Activated CD4-positive, alpha-beta T cell treated with anti-CD3 and anti-CD28 coated beads, Interleukin-2, amount 10 ng/mL, durations not matched to agents 24 days and 14 days (primary cell): ENCODE results near the gene SSTR1. TPM values are rescaled to one million over a fixed set of nuclear protein-coding genes. Genes with fewer than 3 reads are reported as not detected.

ENCODE experiments used
- DNase-seq: peaks from one replicate; pipeline ENCODE4 v3.0.0; 2022
- H3K27ac Mint-ChIP-seq: one replicate; pipeline ENCODE4 v1.8.0; 2022; ENCODE audit warnings: mild to moderate bottlenecking, mixed read lengths
- H3K27me3 Mint-ChIP-seq: one replicate; pipeline ENCODE4 v1.8.0; 2022; ENCODE audit warnings: mixed read lengths
- H3K36me3 Mint-ChIP-seq: one replicate; pipeline ENCODE4 v1.8.0; 2022; ENCODE audit warnings: low read depth, mild to moderate bottlenecking, mixed read lengths
- H3K4me1 Mint-ChIP-seq: one replicate; pipeline ENCODE4 v1.8.0; 2021; ENCODE audit warnings: mixed read lengths
- H3K4me3 Mint-ChIP-seq: one replicate; pipeline ENCODE4 v1.8.0; 2022; ENCODE audit warnings: mild to moderate bottlenecking, moderate library complexity, mixed read lengths
- H3K9me3 Mint-ChIP-seq: one replicate; pipeline ENCODE4 v1.8.0; 2021; ENCODE audit warnings: mixed read lengths
- intact Hi-C: fragments of 100-400 bp; cut with micrococcal nuclease; formaldehyde crosslinking; loops from one replicate; pipeline ENCODE4 v1.15.1; 2023
- total RNA-seq: library from RNA; stranded (reverse); gene quantifications from 2 replicates; pipeline ENCODE4 v1.2.3, GENCODE V29; 2022

SSTR1 gene
- total RNA-seq, 1 donor from 2014 or later = not detected

DNA sequence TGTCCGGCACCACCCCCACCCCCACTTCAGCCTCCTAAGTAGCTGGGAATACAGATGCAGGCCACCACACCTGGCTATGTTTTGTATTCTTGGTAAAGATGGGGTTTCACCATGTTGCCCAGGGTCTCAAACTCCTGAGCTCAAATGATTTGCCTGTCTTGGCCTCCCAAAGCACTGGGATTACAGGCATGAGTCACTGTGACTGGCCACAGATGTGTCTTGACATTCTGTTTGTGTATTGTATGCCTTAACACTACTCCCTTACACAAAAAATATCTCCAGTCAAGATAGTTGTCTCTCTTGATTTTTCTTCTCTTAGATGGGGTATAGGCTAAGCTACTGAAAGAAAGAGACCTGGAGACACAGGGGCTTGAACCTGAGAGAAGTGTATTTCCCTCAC, 30.6 kb downstream of the SSTR1 start:
- DNase-seq = no peak
- H3K4me3 Mint-ChIP-seq = no peak overlapping the region
- no peaks in the 10 kb centered on the region for H3K36me3 Mint-ChIP-seq
- H3K27me3 Mint-ChIP-seq = peaks cover 1% of the 10 kb centered on the region
- no peaks in the 10 kb centered on the region for H3K4me1 Mint-ChIP-seq
- intact Hi-C loops = no loop called here
- H3K9me3 Mint-ChIP-seq = no peaks in the 10 kb centered on the region
- H3K27ac Mint-ChIP-seq = no peak overlapping the region

DNA sequence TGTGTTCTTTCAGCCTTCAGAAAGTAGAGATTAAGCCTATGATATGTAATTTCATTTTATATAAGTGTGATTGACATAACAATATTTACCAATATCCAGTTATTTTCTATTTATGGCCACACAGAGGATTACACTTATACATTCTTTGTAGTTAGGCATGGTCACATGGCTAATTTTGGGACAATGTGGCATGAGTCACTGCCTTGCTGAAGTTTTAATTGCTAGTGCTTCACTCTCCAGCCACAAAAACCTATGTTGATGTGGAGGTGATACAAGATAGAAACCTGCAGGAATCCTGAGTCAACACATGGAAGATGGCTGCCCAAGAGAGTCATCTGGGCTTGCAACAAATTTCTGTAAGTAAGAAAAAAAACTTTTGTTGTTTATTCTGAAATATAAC, 31.2 kb downstream of the SSTR1 start:
- Mint-ChIP-seq H3K27me3 (peaks cover 1% of the 10 kb centered on the region), H3K4me1 (no peaks in the 10 kb centered on the region), H3K27ac (no peak overlapping the region), H3K4me3 (no peak overlapping the region), H3K36me3 (no peaks in the 10 kb centered on the region), H3K9me3 (no peaks in the 10 kb centered on the region)
- no peak for DNase-seq
- intact Hi-C loops = no loop called here

DNA sequence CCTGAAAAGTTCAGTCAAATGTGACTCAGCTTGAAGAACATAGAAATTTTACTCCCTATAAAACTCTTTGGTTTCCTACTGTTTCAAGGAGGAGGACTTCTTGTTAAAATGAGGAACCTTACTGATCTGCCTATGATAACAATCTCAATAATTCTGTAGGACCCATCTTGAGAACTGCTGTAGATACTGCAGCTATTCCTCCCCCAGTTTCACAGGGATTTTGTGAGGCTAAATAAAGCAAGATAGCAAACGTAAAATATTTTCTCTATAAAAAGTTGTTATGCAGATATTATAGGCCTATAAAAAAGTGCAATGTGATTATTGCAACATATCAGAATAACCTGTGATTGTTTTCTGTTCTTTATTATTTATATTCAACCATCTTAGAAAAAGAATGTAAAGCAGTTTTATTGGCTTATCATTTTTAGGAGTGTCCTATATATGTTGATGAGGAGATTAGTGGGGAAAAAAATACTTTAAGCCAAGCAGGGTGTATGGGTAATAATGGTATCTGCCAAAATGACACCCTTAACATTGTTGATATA, 36.1 kb downstream of the SSTR1 start:
- H3K9me3 Mint-ChIP-seq = no peaks in the 10 kb centered on the region
- no peaks in the 10 kb centered on the region for H3K36me3 Mint-ChIP-seq
- no peak for DNase-seq
- H3K4me1 Mint-ChIP-seq = no peaks in the 10 kb centered on the region
- H3K4me3 Mint-ChIP-seq = no peak overlapping the region
- no peak overlapping the region for H3K27ac Mint-ChIP-seq
- peaks cover 1% of the 10 kb centered on the region for H3K27me3 Mint-ChIP-seq
- intact Hi-C loops = no loop called here

DNA sequence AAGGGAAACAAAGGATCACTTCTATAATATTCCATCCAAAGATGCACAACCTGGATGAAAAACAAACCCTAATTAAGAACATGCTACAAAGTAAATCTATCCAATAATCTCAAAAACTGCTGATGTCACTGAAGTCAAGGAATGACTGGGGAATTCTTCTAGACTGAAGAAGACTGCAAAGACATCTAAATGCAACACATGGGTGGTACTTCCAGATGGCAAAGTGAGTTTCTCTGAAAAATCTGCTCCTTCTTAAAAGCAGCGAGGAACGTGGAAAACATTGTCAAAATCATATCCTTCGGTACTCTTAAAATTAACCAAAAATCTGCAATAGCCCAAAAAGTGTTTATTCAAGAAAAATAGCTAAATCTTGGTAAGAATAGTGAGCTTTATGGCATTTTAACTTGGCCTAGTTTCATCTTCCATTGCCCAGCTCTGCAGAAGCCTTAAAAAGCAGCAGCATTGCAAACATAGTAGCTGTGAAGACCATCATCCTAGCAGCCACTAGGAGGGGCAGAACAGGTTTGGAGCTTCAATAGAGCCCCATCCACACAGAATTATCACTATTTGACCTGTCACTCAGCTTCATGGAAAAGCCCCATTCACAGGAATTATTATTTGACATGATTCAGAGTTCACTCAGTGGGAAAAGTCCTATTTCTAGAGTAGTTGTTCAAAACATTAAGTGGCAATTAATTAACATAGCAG, 40.8 kb downstream of the SSTR1 start:
- Mint-ChIP-seq H3K4me1 (no peaks in the 10 kb centered on the region), H3K27me3 (peaks cover 9% of the 10 kb centered on the region), H3K4me3 (no peak overlapping the region), H3K27ac (no peak overlapping the region), H3K36me3 (no peaks in the 10 kb centered on the region), H3K9me3 (no peaks in the 10 kb centered on the region)
- DNase-seq = no peak
- intact Hi-C loops = no loop called here

DNA sequence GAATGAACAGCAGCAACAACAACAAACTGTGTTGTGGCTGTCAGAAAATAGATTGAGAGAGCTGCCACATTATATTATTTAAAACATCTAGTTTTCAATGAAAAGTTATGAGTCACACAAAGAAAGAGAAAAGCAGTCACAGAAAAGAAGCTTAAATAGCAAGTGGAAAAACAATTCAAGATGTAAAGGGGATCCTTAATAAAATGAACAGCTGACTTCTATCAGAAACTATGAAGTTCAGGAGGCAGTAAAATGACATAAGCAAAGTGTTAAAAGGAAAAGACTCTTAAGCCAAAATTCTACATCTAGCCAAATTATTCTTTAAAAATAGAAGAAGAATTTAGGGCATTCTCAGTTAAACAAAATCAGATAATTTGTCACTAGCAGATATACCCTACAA, 42.6 kb downstream of the SSTR1 start:
- H3K4me1 Mint-ChIP-seq = no peaks in the 10 kb centered on the region
- H3K36me3 Mint-ChIP-seq = no peaks in the 10 kb centered on the region
- intact Hi-C loops = no loop called here
- DNase-seq = no peak
- no peak overlapping the region for H3K27ac Mint-ChIP-seq
- peaks cover 2% of the 10 kb centered on the region for H3K9me3 Mint-ChIP-seq
- H3K27me3 Mint-ChIP-seq = peaks cover 19% of the 10 kb centered on the region
- no peak overlapping the region for H3K4me3 Mint-ChIP-seq

DNA sequence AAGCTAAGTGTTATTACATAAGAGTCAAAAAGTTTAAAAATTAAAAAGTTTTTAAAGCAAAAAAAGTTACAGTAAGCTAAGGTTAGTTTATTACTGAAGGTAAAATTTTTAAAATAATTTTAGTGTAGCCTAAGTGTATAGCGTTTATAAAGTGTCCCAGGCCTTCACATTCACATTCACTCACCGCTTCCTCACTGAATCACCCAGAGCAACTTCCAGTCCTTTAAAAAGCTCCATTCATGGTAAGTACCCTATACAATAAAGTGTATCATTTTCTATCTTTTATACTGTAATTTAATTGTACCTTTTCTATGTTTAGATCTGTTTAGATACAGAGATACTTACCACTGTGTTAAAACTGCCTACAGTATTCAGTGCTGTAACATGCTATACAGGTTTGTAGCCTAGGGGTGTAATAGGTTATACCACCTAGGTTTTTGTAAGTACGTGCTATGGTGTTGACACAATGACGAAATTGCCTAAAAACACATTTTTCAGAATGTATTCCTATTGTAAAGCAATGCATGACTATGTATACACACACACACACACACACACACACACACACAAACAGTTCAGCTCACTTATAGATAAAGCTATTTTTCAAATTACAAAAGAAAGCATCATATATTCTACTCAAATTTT, 44.5 kb downstream of the SSTR1 start:
- no peak overlapping the region for H3K4me3 Mint-ChIP-seq
- intact Hi-C loops = no loop called here
- H3K36me3 Mint-ChIP-seq = no peaks in the 10 kb centered on the region
- DNase-seq = no peak
- peaks cover 4% of the 10 kb centered on the region for H3K4me1 Mint-ChIP-seq
- no peak overlapping the region for H3K27ac Mint-ChIP-seq
- peaks cover 30% of the 10 kb centered on the region for H3K27me3 Mint-ChIP-seq
- H3K9me3 Mint-ChIP-seq = peaks cover 2% of the 10 kb centered on the region

DNA sequence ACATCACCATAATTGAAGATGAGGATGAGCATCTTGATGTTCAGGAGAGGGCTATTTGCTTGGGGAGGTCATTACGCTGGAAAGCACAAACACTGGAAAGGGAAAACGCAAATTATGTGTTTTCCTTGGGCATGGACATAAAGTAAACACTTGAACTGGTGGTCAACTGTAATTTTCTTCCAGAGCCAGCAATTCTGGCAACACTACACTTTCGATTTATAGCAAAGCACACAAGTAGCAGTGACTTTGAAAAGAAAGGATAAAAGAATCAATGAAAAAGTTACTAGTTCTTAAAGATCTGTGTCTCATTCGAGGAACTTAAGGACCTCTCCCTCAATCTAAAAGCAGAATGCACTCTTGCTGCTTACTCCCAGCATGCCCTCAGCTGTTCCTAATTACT, 46.0 kb downstream of the SSTR1 start:
- intact Hi-C loops = no loop called here
- Mint-ChIP-seq H3K9me3 (peaks cover 2% of the 10 kb centered on the region), H3K27me3 (peaks cover 37% of the 10 kb centered on the region), H3K27ac (no peak overlapping the region), H3K4me3 (no peak overlapping the region), H3K36me3 (no peaks in the 10 kb centered on the region), H3K4me1 (peaks cover 4% of the 10 kb centered on the region)
- no peak for DNase-seq

DNA sequence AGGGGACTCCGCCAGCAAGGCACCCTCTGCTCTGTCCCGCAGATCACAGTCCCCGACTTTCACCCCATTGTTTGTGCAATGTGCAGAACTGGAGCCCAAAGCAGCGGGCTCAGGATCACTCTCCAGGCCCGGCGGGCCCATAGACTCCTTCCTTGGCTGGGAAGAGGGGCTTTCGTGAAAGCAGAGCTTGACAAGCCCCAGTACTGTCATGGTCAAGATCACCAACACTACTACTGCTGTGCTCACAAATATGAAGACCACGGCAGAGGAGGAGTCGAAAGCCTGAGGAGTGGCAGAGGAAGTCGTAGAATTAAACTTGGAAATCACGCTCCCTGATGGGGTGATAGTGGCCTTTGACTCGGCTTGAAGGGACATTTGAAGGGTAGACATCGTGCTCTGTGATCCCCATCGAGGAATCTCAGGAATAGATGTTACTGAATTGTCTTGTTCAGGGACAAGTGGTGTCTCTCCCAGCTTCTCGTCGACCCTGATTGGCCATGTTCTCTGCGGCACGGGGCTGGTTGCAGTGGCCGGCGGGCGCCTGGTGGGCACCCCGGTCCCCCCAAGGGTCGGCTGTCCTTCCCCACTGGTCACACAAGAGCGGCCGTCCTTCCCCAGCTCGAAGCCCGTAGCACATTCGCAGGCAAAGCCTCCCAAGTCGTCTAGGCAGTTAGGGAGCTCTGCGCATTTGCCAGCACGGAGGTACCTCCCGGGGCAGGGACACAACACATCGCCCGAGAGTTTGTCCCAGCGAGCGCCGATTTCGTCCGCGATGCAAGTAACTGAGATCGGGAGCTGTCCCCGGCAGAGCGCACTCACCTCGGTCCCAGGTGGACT, 47.1 kb downstream of the SSTR1 start:
- Mint-ChIP-seq H3K9me3 (peaks cover 2% of the 10 kb centered on the region), H3K27me3 (peaks cover 37% of the 10 kb centered on the region), H3K4me1 (peaks cover 4% of the 10 kb centered on the region), H3K27ac (no peak overlapping the region), H3K4me3 (no peak overlapping the region), H3K36me3 (no peaks in the 10 kb centered on the region)
- intact Hi-C loops = no loop called here
- peak; percentile 55 for DNase-seq

DNA sequence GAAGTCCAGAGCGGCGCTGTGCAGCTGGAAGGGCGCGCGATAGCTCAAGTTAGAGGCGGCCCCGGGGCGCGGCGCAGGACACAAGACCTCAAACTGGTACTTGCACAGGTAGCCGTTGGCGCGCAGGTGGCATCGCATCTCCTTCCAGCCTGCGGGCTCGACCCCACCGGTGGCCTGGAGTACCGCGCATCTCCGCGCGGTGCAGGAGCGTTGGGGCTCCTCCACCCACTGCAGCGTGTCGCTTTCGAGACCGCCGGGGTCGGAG, 47.6 kb downstream of the SSTR1 start:
- Mint-ChIP-seq H3K27me3 (peaks cover 37% of the 10 kb centered on the region), H3K4me3 (no peak overlapping the region), H3K36me3 (no peaks in the 10 kb centered on the region), H3K4me1 (peaks cover 4% of the 10 kb centered on the region), H3K9me3 (peaks cover 2% of the 10 kb centered on the region), H3K27ac (no peak overlapping the region)
- intact Hi-C loops = no loop called here
- peak; percentile 52 for DNase-seq

DNA sequence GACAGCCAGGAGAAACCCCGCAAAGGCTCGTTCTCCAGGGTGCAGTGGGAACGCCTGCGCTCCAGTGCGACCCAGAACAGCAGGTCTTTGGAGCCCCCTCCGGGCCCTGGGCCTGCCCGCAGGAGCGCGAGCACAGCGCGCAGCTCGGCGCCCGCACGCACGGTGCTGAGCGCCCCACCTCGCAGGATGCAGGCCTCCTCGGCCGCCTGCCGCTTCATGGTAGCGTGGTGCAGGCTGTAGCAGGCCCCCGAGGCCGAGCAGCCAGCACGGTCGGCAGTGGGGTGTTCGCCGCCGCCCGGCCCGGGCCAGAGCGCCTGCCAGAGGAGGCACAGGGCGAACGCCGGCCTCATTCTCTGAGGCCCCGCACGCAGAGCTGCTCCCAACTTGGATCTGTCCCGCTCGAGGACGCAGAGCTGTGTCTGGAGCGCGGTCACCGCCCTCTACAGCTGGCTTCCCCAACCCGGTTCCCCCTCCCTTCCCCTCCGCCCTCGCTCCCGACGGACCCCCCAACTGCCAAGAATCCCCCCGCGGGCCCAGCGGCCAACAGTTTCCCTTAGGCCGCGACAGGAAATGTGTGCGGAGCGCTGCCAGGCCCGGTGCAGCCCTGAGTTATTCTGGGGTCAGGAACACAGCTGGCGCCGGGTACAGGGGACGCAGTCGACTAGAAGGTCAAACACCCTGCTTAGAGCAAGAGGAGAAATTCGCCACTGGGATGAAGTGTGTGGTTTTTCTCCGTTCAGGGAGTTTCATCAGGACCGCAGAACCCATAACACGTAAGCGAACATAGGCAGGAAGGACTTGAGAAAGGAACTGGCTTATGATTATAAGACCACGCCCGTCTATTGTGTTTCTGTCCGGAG, 48.2 kb downstream of the SSTR1 start, which contains the start of gene CLEC14A:
CLEC14A (minus strand) TSS at position 421 of the 860 bp plus-strand sequence; CDS start at position 350, 71 bp downstream.
- intact Hi-C loops = no loop called here

DNA sequence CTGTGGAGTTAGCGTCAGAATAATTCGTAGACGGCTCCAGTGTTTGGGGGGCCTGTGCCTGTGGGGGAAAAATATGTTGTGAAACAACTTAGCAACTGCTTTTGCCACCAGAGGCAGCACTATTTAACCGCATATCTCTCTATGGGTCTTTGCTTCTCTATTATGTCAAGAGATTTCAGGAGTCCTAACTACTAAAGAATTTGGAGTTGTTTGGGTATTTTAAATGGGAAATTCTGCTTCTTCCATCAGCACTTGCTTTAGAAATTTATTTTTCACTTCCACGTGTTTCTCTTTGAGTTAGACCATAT, 48.8 kb downstream of the SSTR1 start:
- peaks cover 4% of the 10 kb centered on the region for H3K4me1 Mint-ChIP-seq
- intact Hi-C loops = no loop called here
- H3K27me3 Mint-ChIP-seq = peaks cover 35% of the 10 kb centered on the region
- H3K27ac Mint-ChIP-seq = no peak overlapping the region
- DNase-seq = no peak
- no peaks in the 10 kb centered on the region for H3K36me3 Mint-ChIP-seq
- peak overlapping the region; percentile 54 for H3K4me3 Mint-ChIP-seq
- peaks cover 2% of the 10 kb centered on the region for H3K9me3 Mint-ChIP-seq

More for the DNA sequence above, 48.2 kb downstream of the SSTR1 start, which contains the start of gene CLEC14A:
- peak; percentile 59 for DNase-seq
- Mint-ChIP-seq H3K36me3 (no peaks in the 10 kb centered on the region), H3K4me1 (peaks cover 4% of the 10 kb centered on the region), H3K4me3 (peak within 1 kb of the TSS; percentile 54), H3K27me3 (peaks cover 37% of the 10 kb centered on the region), H3K27ac (no peak within 1 kb of the TSS), H3K9me3 (peaks cover 2% of the 10 kb centered on the region)

DNA sequence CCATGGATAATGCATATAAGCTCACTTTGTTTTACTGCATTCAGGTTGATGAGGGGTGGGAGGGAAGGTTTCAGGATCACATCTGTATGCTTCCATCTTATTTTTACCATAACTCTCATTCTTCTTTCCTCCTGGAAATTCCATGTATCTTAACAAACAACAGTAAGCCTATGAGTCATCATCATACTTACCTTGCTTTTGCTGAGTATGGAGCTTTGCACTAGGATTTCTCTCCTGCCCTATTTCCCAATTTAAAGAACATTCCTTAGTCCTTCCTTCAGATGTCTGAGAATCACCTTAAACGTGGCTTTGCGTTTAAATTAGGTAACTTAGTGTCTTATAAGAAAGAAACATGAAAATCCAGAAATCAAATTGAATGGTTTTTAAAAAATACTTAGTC, 49.8 kb downstream of the SSTR1 start:
- DNase-seq = no peak
- H3K36me3 Mint-ChIP-seq = no peaks in the 10 kb centered on the region
- H3K27me3 Mint-ChIP-seq = peaks cover 32% of the 10 kb centered on the region
- H3K27ac Mint-ChIP-seq = no peak overlapping the region
- intact Hi-C loops = no loop called here
- H3K4me1 Mint-ChIP-seq = peaks cover 4% of the 10 kb centered on the region
- H3K9me3 Mint-ChIP-seq = peaks cover 6% of the 10 kb centered on the region
- no peak overlapping the region for H3K4me3 Mint-ChIP-seq

DNA sequence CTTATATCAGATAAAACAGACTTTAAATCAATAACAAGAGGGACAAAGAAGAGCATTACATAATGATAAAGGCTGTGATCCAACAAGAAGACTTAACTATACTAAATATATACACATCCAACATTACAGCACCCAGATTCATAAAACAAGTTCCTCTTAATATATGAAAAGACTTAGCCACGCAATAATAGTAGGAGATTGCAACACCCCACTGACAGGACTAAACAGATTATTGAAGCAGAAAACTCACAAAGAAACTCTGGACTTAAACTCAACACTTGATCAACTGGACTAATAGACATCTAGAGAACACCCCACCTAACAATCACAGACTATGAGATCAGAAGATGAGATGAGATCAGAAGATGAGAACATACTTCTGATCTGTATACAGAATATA, 53.9 kb downstream of the SSTR1 start:
- Mint-ChIP-seq H3K4me1 (no peaks in the 10 kb centered on the region), H3K4me3 (no peak overlapping the region), H3K9me3 (peaks cover 4% of the 10 kb centered on the region), H3K27me3 (peaks cover 10% of the 10 kb centered on the region), H3K36me3 (no peaks in the 10 kb centered on the region), H3K27ac (no peak overlapping the region)
- intact Hi-C loops = no loop called here
- no peak for DNase-seq
